Liver (tissue), 3 donors: Measurements from ENCODE around the gene ZFYVE28.

Experiments
- CTCF ChIP-seq: fragments of 150-350 bp; IDR thresholded peaks from 2 replicates; pipeline ENCODE4 v1.5.1; 2017; ENCODE audit warnings: improper control_type of control experiment, low read depth, low read length; ENCODE audit not compliant: missing input control
- NR2F2 ChIP-seq: IDR thresholded peaks from 2 replicates; pipeline ENCODE4 v1.6.1; 2016; ENCODE audit warnings: antibody characterized with exemption
- RAD21 ChIP-seq, 2 donors: IDR thresholded peaks; 2 replicates each; pipeline ENCODE4 v1.6.1; 2016; ENCODE audit warnings: antibody characterized with exemption in 2 of 2, mild to moderate bottlenecking in 2 of 2
- TAF1 ChIP-seq: conservative IDR thresholded peaks from 2 replicates; pipeline ENCODE4 v1.6.1; 2016; ENCODE audit warnings: antibody characterized with exemption, mild to moderate bottlenecking
- donor health status: healthy.
- donor health status: healthy.

GRCh38 chr4:2304877-2305561 is 113.4 kb downstream of the ZFYVE28 start:
- TF ChIP-seq NR2F2 = no peak
- TF ChIP-seq CTCF = no peak
- TF ChIP-seq TAF1 = no peak
- TF ChIP-seq RAD21 (IDR thresholded peaks at IDR 0.05) = no peak
